HG02884 (cell line): ENCODE results near the gene GDAP1L1.

Source experiments
- ATAC-seq: cut with Tn5 transposase; IDR thresholded peaks from one replicate; pipeline ENCODE4 v1.9.1; 2021; ENCODE audit warnings: mild to moderate bottlenecking, moderate library complexity; ENCODE audit not compliant: unreplicated experiment

Gene GDAP1L1

GRCh38 chr20:44247131-44247571 lies at the start of gene GDAP1L1:
Gene GDAP1L1, plus strand, starts transcription at chr20:44247308. Its CDS starts 27 bp downstream, at chr20:44247335.
- no peak for ATAC-seq

DNA sequence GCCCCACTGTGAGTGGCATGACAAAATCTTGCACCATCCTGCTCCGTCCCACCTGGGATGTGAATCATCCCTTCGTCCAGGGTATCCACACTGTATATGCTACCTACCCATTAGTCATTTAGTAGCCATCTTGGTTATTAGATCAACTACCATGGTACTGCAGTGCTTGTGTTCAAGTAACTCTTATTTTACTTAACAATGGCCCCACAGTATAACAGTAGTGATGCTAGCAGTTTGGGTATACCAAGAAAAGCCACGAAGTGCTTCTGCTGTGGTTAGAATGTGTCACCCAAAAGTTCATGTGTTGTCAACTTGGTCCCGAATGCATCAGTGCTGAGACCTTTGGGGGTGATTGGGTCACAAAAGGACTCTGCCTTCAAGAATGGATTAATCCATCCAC lies 48.2 kb upstream of the GDAP1L1 start:
- no peak for ATAC-seq

GRCh38 chr20:44199877-44200276 lies 47.2 kb upstream of the GDAP1L1 start:
- no peak for ATAC-seq

GRCh38 chr20:44200371-44200770 lies 46.7 kb upstream of the GDAP1L1 start:
- ATAC-seq, result no peak

GRCh38 chr20:44200983-44201382 lies 46.1 kb upstream of the GDAP1L1 start:
- no peak for ATAC-seq

GRCh38 chr20:44203161-44203560 lies 43.9 kb upstream of the GDAP1L1 start:
- no peak for ATAC-seq

GRCh38 chr20:44204156-44204831 lies 42.8 kb upstream of the GDAP1L1 start:
- no peak for ATAC-seq

- ATAC-seq, result no peak
These were observed 42.3 kb upstream of the GDAP1L1 start for GRCh38 chr20:44204832-44205215.

DNA sequence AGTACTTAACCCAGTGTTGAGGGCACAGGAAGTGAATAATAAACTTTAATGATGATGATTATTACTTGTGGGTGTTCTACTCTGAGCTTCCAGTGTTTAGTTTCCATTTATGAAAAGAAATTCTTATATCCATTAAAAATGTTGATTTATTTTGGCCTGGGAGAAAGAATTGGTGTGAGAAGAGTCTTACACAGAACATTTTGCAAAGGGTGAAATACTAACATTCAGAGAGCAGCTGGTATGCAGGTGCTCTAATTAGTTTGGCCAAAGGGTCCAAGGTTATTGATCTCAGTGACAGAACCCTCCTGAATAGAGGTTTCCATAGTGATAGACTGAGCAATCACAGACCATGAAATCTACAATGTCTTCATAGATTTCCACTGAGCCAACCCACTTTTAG lies 41.0 kb upstream of the GDAP1L1 start:
- no peak for ATAC-seq

DNA sequence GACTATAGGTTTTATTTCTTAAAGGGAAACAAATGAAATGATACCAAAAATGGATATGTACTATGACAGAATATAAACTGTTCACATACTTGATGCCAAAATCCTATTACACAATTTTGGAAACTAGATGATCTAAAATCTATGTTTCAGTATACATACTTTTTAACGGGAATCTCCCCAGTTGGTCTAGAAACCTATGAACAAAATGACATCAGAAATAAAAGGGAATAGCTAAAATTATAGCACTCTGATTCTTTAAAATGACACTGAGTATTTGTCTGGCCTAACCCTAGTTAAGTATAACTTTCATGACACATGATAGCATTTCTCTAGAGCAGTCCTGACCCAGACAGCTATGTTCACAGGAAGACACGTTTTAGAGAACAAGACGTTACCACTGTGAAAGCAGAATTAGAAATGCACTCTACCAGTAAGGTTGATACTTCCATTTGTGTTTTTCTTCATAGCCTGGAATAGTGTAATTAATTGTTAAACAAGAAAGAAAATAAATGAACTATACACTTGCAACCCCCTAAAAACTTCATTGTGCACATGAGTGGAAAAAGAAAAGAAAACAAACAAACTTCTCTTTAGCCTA lies 39.9 kb upstream of the GDAP1L1 start:
- ATAC-seq, result no peak

GRCh38 chr20:44208165-44208564 lies 38.9 kb upstream of the GDAP1L1 start:
- no peak for ATAC-seq

GRCh38 chr20:44208770-44209169 lies 38.3 kb upstream of the GDAP1L1 start:
- ATAC-seq, result no peak

GRCh38 chr20:44209686-44210405 lies 37.3 kb upstream of the GDAP1L1 start:
- no peak for ATAC-seq

- peak; percentile 78 for ATAC-seq
These were observed 36.5 kb upstream of the GDAP1L1 start, which contains the start of gene OSER1 for GRCh38 chr20:44210406-44211176. Gene OSER1, minus strand, starts transcription at chr20:44210771. Its CDS starts 3,814 bp downstream, at chr20:44206957.

DNA sequence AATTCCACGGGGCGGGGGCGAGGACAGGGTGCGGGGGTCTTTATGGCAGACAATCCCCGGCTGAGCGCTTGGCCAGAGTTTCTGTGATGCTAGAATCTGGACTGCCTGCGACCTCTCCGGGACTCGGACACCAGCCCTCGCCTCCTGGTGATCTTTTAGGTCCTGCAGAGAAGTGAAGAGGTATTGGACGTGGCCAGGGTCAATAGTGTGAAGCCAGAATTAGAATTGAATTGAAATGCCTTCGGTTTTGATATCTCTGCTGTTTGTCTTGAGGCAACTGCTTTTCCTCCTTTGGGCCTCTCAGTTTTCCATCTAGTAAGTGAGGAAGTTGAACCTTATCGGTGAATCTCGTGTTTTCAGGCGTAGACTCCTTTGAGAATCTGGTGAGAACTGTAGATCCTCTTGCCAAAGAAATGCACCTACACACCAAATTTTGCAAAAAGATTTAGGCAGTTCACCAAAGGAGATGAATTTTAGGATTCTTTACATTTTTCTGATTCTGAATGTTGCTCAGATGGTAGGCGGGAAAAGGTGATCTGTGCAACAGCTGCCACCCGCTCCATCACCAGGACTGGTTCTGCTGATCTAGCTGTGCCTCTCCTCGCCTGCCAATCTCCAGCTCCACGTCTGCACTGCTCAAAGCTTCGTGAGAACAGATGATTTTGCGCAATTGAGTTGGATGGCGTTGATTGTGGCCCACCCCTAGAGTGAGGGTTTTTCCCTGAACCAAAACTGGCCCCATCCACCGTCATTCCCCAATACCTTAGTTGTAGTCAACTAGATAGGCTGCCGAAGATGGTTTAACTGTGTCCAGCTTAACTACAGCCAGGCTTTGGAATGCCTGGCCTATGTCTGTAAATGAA lies 35.7 kb upstream of the GDAP1L1 start:
- no peak for ATAC-seq

DNA sequence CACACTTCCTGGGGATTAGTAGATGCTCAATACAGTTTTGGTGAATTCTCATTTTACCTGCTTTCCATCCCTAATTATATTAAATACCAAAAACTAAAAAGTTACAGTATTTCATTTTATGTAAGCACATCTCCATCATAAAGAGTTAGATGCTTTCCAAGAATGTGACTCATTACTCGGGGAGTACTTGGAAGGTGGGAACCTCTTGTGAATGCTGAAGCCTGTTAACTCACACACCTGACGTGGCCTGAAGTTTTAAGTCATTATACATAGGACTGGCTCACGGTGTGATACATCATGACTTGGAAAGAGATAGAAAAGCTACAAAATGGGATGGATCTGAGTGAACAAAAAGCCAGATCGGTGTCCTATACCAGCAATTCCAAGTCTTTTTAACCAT lies 34.3 kb upstream of the GDAP1L1 start:
- no peak for ATAC-seq

- no peak for ATAC-seq
These were observed 32.0 kb upstream of the GDAP1L1 start for GRCh38 chr20:44215125-44215524.

DNA sequence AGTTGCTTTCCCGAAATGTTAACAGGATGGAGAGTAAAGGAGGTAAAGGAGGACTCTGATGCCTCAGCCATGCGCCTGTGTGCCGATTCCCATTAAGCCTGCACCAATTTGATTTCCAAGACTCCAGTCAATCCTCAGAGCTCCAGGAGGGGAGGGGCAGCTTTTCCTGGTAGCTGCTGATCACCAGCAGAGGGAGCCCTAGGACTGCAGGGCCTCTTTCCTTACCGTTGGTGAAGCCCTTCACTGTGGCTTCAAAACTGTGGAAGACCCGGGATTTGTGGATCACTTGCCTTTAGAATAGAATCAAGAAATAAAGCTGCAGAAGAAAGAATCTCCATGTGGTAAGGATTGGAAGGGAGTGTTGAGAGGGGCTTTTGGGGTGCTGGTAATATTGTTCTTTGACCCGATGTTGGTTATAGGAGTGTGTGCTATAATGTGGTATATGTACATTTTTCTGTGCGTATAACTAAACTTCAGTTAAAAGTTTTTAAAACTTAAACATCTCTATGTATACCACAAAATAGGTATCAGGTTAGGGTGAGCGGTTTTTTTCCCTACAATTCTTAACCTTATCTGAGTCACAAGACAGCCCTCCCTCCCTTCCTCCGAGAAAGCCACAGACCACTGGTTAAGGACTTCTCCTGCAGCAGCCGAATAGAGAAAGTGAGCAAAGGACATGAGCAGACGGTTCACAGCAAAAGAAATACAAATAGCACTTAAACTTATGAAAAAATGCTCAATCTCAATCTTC lies 29.6 kb upstream of the GDAP1L1 start:
- ATAC-seq, result no peak

DNA sequence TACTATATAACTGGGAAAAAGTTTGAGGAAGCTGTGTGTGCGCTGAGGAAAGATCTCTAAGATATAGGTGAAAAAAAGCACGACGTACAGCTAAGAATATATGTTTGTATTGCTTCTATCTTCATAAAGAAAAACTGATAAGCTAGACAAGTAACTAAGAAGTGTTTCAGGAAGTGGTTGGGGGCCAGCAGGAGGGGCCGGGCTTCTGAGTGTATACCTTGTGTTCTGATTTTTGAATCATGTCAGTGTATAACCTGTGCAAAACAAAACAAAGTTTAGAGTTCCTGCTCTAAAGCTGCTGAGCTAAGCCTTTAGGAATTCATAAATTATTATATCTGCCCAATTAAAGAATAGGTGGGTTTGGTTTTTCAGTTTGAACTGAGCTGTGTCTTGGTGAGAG lies 28.7 kb upstream of the GDAP1L1 start:
- ATAC-seq, result no peak
